Stimulated activated CD4-positive, alpha-beta T cell treated with anti-CD3 and anti-CD28 coated beads, Interleukin-4, amount 100 ng/mL, for 24 hours (primary cell): ENCODE results near the gene EFTUD2.
"Not testable (repeated sequence)": the region's sequence is repeated elsewhere in the genome, so short reads cannot be mapped to it uniquely, and the experiment has no call there.

Experiments used
- DNase-seq: peaks from one replicate; pipeline ENCODE4 v3.0.0-alpha.2; 2020

Gene EFTUD2

DNA sequence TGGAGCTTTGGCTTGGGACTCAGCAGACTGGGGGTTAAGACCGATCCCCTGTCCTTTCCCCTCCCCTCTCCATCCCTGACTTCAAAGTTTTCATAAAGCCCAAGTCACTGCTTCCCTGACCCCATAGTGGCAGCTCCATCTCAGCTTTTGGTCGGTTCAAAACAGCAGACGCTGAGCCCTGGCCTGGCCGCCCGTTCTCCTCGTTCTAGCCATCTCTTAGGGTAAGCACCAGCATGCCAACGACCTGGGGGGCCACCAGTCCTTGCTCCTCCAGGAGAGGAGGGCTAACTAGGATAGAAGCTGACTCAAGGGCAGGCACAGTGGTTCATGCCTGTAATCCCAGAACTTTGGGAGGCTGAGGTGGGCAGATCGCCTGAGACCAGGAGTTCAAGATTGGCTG is 53.0 kb downstream of the EFTUD2 start:
- DNase-seq, result no peak

DNA sequence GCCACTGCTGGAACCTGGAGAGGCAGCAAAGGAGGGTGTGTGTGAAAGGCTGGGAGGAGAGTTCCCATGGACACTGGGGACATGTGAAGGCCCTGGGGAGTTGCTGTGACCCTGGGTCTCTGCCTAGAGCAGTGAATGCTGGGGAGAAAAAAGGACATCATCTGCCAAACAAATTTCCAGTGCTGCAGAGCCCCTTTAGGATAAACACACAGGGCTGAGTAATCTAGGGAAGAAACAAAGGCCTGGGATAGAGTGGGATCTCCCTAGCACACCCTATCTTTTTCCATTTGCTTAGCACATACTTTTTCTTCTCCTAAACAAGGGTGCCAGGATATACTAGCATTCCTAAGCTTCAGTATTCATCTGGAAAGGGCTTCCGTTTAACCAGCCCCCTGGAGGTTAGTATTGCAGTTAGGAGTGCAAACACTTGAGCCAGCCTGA is 54.8 kb downstream of the EFTUD2 start:
- no peak for DNase-seq

GRCh38 chr17:44842748-44843147 is 56.5 kb downstream of the EFTUD2 start:
- DNase-seq, result no peak

DNA sequence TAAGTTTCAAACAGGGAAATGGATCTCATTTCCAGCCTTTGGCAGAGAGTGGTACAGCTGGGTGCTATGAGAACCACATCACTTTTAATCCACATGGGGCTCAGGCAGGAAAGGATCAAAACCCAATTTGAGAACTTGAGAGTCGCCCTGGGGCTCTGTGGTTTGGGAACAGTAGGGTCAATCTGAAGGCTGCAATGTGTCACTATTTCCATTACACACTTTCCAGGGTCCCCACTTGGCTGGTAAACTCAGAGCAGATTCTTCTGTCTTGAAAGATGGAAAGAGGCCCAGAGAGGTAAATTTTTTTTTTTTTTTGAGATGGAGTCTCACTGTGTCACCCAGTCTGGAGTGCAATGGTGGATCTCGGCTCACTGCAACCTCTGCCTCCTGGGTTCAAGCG is 58.3 kb downstream of the EFTUD2 start:
- no peak for DNase-seq

GRCh38 chr17:44840274-44840673 is 59.0 kb downstream of the EFTUD2 start:
- DNase-seq, result no peak

GRCh38 chr17:44837196-44837595 is 62.0 kb downstream of the EFTUD2 start:
- no peak for DNase-seq

- DNase-seq, result no peak
Measured at GRCh38 chr17:44832805-44833204, 66.4 kb downstream of the EFTUD2 start.

GRCh38 chr17:44831371-44831770 is 67.9 kb downstream of the EFTUD2 start:
- DNase-seq, result no peak

- peak; percentile 9 for DNase-seq
Measured at GRCh38 chr17:44830359-44831288, 68.6 kb downstream of the EFTUD2 start.

DNA sequence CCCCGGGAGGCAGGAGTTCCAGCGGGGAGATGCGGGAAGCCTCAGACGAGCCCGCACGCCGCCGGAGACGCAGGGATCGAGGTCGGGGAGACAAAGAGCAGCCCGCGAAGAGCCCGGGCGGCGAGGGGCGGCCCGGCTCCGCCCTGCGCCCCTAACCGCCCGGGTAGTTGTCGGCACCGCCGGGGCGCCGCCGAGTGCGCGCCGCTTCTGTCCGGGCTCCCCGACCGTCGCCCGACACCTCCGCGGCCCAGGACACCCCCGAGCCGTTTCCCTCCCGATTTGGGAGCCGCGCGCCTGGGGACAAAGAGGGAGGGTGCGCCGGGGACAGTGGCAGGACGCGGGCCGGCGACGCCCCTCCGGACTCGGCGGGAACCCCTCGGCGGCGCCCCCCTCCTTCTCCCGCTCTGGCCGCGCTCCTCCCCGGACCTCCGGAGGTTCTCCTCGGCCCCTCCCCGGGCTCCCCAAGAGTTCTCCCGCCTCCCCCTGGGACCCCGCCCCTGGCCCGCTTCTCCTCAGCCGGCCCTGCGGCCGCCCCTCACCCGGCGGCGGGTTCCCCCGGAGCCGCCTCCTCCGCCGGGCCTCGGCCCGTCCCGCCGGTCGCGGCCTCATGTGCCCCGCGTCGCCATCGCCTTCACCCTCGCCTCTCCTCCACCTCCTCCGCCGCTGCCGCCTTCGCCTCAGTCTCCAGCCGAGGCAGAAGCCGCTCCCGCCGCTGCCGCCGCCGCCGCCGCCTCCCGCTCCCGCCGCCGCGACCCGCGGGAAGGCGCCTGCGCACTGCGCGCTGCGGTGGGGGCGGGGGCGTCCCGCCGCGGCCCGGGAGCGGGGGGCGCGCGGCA is 69.5 kb downstream of the EFTUD2 start, which contains the start of gene GJC1:
Gene GJC1, minus strand, starts transcription at position 765 of the 836 bp plus-strand sequence. CDS start 24,470 bp downstream, outside the sequence.
- DNase-seq, result no peak

DNA sequence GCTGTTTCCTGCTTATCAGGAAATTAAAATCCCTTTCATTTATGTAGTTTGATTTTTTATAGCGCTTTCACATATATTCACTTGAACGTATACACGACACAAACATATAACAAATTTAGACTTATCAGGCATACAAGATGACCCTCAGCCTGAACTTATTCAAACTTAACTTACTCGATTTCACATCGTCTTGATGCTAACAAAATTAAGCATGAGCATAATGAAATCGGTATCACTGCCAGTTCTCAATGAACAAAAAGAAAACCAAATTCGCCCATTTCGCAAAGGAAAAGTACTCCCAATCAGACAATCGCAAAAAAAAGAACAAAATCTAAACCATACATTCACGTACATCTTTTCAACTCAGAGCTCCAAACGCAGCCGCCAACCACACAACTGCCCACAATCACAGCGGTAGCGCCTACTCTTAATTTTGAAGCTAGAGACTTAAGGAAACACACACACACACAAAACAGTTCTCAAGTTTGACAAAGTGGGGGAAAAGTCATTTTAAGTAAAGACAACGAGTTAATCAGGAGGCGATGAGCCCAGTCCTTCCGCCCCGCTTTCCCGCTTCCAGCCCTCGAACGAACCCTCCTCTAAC is 70.2 kb downstream of the EFTUD2 start:
- no peak for DNase-seq

GRCh38 chr17:44827863-44828262 is 71.4 kb downstream of the EFTUD2 start:
- no peak for DNase-seq

DNA sequence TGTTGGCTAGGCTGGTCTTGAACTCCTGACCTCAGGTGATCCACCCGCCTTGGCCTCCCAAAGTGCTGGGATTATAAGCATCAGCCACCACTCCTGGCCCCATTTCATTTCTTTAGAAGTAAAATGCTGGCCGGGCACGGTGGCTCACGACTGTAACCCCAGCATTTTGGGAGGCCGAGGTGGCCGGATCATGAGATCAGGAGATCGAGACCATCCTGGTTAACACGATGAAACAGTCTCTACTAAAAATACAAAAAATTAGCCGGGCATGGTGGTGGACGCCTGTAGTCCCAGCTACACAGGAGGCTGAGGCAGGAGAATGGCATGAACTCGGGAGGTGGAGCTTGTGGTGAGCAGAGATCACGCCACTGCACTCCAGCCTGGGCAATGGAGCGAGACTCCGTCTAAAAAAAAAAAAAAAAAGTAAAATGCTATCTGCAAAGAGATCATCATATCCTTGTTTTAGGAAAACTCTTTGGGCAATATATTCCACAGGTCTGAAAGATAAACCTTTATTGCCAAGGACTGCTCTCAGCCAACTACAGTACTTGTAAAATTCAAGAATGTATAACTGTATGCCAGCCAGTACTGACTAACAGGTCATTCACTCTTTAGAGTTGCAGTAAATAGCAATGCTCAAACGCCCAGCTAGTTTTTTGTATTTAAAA is 73.0 kb downstream of the EFTUD2 start:
- DNase-seq, result no peak

DNA sequence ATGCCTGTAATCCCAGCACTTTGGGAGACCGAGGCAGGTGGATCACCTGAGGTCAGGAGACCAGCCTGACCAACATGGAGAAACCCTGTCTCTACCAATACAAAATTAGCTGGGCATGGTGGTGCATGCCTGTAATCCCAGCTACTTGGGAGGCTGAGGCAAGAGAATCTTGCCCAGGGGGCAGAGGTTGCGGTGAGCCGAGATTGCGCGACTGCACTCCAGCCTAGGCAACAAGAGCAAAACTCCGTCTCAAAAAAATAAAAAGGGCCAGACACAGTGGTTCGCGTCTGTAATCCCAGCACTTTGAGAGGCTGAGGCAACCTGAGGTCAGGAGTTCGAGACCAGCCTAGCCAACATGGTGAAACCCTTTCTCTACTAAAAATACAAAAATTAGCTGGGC is 74.0 kb downstream of the EFTUD2 start:
- DNase-seq, result not testable (repeated sequence)

- DNase-seq, result no peak
Measured at GRCh38 chr17:44820631-44821212, 78.5 kb downstream of the EFTUD2 start.

- DNase-seq, result not testable (repeated sequence)
Measured at GRCh38 chr17:44818508-44818907, 80.7 kb downstream of the EFTUD2 start.

GRCh38 chr17:44812263-44812662 is 87.0 kb downstream of the EFTUD2 start:
- no peak for DNase-seq

- not testable (repeated sequence) for DNase-seq
Measured at GRCh38 chr17:44808656-44809388, 90.4 kb downstream of the EFTUD2 start.

DNA sequence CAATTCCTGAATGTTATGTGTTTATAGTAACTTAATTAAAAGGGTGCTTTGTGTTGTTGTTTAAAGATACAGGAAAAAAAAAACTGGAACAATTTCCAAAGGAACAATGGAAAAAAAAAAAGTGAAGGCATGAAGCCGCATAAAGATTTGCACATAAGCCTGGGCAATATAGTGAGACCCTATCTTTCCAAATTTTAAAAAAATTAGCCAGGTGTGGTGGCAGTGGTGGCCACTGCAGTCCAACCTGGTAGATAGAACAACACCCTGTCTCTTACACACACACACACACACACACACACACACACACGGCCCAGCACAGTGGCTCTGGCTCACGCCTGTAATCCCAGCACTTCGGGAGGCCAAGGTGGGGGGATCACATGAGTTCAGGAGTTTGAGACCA is 91.1 kb downstream of the EFTUD2 start:
- no peak for DNase-seq

- DNase-seq, result no peak
Measured at GRCh38 chr17:44807817-44808155, 91.5 kb downstream of the EFTUD2 start.

DNA sequence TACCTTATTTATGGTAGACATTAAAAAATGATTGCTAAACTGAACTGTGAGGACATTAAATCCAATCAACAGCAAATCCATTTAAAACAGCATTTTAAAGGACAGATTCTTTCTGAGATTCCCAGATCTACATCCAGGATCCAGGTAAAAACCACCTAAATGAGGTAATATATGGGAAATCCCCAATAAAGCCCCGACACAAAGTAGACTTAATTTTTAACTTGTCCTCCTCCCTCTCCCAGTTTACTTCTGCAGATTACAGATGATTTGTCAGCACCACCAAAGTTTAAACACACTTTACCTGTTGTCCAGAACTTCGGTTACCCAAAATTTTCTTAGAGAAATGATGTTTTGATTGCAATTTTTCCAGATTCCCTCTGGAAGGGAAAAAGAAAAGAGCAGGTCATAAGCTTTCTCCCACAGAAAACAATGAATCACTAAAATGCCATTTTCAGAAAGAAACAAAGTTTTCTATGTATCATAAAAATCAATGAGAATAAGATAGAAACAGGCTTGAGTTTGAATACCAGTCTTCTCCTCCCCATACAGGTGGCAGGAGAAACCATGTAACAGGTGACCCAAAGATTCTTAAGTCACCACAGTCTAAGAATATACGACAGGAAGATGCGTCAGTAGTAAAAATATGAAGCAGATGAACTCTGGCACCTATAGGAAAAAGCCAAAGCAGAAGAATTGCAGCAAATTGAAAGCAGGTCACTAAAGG is 92.0 kb downstream of the EFTUD2 start:
- DNase-seq, result no peak
